Measurements from ENCODE around the gene BIK. TPM values are rescaled to one million over a fixed set of nuclear protein-coding genes. Genes with fewer than 3 reads are reported as not detected.

Gene BIK
- total and polyA plus RNA-seq, 2 experiments from 2014 or later: 9.6 to 9.8 TPM

- Histone ChIP-seq H2AFZ (no peak overlapping the region), H3K4me1 (ENCODE audit: insufficient read depth) (no peaks in the 10 kb centered on the region), H3K4me3 (no peak overlapping the region), H3K27ac (ENCODE audit: low read depth) (no peak overlapping the region), H3K4me2 (no peak overlapping the region), H4K20me1 (replicated peaks; ENCODE audit: insufficient read depth) (no peaks in the 10 kb centered on the region), H3F3A (replicated peaks; ENCODE audit: low read depth) (no peaks in the 10 kb centered on the region; the same call in 1 of the 2 replicates), H3K27me3 (ENCODE audit: insufficient read depth) (peaks cover 9% of the 10 kb centered on the region), H3K36me3 (ENCODE audit: insufficient read depth) (no peaks in the 10 kb centered on the region), H3K79me2 (replicated peaks; ENCODE audit: insufficient read depth) (no peaks in the 10 kb centered on the region), H3K9me2 (ENCODE audit: insufficient read depth) (no peaks in the 10 kb centered on the region)
- Mint-ChIP-seq H3K4me3 (no peak overlapping the region), H3K27me3 (ENCODE audit: insufficient read depth, low read depth, poor library complexity) (peaks cover 16% of the 10 kb centered on the region), H3K27ac (no peak overlapping the region), H3K36me3 (ENCODE audit: low read depth) (no peaks in the 10 kb centered on the region), H3K4me1 (peaks cover 6% of the 10 kb centered on the region), H3K9me3 (no peaks in the 10 kb centered on the region)
- ATAC-seq (no peak), DNase-seq (ENCODE audit: low spot score) (no peak)
- TF ChIP-seq NANOG (IDR thresholded peaks at IDR 0.05; ENCODE audit: borderline replicate concordance) (no peak), EZH2phosphoT487 (IDR thresholded peaks at IDR 0.05; ENCODE audit: unreplicated experiment) (no peak), REST (IDR thresholded peaks at IDR 0.05; ENCODE audit: unreplicated experiment) (no peak), JUNB (IDR thresholded peaks at IDR 0.05; ENCODE audit: unreplicated experiment) (no peak), STAT1 (IDR thresholded peaks at IDR 0.05; ENCODE audit: unreplicated experiment) (no peak), CREB1 (CRISPR knock-in tag; IDR thresholded peaks at IDR 0.05; ENCODE audit: low read depth) (no peak), ZNF114 (CRISPR knock-in tag; IDR thresholded peaks at IDR 0.05) (no peak)
- TF ChIP-seq, protein P1, sequence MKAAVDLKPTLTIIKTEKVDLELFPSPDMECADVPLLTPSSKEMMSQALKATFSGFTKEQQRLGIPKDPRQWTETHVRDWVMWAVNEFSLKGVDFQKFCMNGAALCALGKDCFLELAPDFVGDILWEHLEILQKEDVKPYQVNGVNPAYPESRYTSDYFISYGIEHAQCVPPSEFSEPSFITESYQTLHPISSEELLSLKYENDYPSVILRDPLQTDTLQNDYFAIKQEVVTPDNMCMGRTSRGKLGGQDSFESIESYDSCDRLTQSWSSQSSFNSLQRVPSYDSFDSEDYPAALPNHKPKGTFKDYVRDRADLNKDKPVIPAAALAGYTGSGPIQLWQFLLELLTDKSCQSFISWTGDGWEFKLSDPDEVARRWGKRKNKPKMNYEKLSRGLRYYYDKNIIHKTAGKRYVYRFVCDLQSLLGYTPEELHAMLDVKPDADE (IDR thresholded peaks at IDR 0.05): no peak
Measured at GRCh38 chr22:43156413-43156812, 45.9 kb downstream of the BIK start.

DNA sequence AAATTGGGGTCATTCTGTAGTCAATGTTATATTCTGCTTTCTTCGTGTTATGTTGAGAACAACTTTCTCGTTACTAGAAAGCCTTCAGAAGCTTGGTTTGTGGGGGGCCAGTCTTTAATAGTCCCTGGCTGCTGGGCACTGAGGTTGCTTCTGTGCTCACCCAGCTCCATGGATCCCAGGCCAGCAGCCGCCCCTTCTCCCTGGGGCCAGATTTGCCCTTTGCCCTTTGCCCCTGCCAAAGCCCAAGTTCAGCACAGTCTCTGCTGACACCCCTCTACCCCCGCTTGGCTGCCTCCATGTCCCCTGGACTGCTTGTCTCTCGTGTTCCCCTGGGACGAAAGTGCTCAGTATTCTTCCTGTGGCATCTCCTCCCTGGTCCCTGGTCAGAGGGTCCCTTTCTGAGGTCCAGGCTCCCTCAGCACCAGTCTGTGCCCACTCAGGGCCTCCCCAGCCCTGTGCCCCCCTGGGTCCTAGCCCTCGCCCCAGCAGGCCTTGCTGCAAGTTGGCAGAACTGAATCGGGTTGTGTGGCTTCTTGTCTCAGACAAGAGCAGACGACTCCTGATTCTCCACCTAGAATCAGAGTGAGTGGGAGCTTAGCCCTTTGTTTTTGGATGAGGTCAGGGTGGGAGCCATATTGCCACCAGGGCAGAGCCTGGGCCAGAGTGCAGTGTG lies 47.5 kb downstream of the BIK start:
- H3K9me3 Mint-ChIP-seq: no peaks in the 10 kb centered on the region
- H3K36me3 Mint-ChIP-seq (ENCODE audit: low read depth): no peaks in the 10 kb centered on the region
- no peaks in the 10 kb centered on the region for H4K20me1 ChIP-seq (replicated peaks; ENCODE audit: insufficient read depth)
- DNase-seq (ENCODE audit: low spot score) (no peak), ATAC-seq (no peak)
- H3K4me1 Mint-ChIP-seq: peaks cover 4% of the 10 kb centered on the region
- no peaks in the 10 kb centered on the region for H3K4me1 ChIP-seq (ENCODE audit: insufficient read depth)
- H3K27me3 Mint-ChIP-seq (ENCODE audit: insufficient read depth, low read depth, poor library complexity): peaks cover 12% of the 10 kb centered on the region
- H3K79me2 ChIP-seq (replicated peaks; ENCODE audit: insufficient read depth): no peaks in the 10 kb centered on the region
- no peaks in the 10 kb centered on the region for H3F3A ChIP-seq (replicated peaks; ENCODE audit: low read depth)
- H3K4me2 ChIP-seq: no peak overlapping the region
- no peak overlapping the region for H3K27ac Mint-ChIP-seq
- H3K9me2 ChIP-seq (ENCODE audit: insufficient read depth): no peaks in the 10 kb centered on the region
- H3K4me3 ChIP-seq: no peak overlapping the region
- no peak overlapping the region for H3K27ac ChIP-seq (ENCODE audit: low read depth)
- no peaks in the 10 kb centered on the region for H3K36me3 ChIP-seq (ENCODE audit: insufficient read depth)
- H3K27me3 ChIP-seq (ENCODE audit: insufficient read depth): no peaks in the 10 kb centered on the region
- H2AFZ ChIP-seq: no peak overlapping the region
- no peak overlapping the region for H3K4me3 Mint-ChIP-seq
- TF ChIP-seq, protein P2, sequence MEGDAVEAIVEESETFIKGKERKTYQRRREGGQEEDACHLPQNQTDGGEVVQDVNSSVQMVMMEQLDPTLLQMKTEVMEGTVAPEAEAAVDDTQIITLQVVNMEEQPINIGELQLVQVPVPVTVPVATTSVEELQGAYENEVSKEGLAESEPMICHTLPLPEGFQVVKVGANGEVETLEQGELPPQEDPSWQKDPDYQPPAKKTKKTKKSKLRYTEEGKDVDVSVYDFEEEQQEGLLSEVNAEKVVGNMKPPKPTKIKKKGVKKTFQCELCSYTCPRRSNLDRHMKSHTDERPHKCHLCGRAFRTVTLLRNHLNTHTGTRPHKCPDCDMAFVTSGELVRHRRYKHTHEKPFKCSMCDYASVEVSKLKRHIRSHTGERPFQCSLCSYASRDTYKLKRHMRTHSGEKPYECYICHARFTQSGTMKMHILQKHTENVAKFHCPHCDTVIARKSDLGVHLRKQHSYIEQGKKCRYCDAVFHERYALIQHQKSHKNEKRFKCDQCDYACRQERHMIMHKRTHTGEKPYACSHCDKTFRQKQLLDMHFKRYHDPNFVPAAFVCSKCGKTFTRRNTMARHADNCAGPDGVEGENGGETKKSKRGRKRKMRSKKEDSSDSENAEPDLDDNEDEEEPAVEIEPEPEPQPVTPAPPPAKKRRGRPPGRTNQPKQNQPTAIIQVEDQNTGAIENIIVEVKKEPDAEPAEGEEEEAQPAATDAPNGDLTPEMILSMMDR (conservative IDR thresholded peaks at IDR 0.05; ENCODE audit: low read depth in 2 of 2): no peak
